ENCODE results near the gene NOC4L. TPM values are rescaled to one million over a fixed set of nuclear protein-coding genes. Genes with fewer than 3 reads are reported as not detected.

NOC4L gene
- total RNA-seq, 1 donor = 13.2 TPM

DNA sequence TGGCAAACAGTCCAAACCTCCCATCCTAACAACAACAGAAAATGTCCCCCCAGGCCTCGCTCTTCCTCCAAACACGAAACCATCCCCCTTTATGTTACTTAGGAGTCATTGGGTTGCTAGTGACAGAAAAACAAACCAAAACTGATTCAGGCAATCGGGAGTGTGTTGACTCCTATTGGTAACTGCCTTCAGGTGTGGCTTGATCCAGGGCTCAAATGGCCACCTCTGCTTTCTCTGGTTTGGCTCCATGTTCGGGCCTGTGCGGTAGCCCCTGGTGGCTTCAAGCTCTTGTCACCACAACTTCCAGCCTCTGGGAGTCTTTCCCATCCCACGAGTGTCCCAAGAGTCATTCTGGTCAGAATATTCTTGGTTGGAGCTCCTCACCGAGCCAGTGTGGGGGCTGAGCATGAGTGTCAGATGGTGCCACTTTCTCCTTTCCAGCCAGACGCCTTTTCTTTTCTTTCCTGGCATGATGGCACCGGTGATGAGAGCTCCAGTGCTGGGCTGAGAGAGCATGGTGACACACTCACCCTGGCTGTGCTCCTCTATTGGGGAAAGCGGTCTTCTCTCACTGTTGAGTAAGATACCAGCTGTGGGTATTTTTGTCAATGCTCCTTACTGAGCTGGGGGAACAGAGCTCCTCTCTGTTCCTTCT is 38.6 kb downstream of the NOC4L start:
- TF ChIP-seq, protein P1, sequence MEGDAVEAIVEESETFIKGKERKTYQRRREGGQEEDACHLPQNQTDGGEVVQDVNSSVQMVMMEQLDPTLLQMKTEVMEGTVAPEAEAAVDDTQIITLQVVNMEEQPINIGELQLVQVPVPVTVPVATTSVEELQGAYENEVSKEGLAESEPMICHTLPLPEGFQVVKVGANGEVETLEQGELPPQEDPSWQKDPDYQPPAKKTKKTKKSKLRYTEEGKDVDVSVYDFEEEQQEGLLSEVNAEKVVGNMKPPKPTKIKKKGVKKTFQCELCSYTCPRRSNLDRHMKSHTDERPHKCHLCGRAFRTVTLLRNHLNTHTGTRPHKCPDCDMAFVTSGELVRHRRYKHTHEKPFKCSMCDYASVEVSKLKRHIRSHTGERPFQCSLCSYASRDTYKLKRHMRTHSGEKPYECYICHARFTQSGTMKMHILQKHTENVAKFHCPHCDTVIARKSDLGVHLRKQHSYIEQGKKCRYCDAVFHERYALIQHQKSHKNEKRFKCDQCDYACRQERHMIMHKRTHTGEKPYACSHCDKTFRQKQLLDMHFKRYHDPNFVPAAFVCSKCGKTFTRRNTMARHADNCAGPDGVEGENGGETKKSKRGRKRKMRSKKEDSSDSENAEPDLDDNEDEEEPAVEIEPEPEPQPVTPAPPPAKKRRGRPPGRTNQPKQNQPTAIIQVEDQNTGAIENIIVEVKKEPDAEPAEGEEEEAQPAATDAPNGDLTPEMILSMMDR (IDR thresholded peaks at IDR 0.05; ENCODE audit: insufficient read depth, low read length) = no peak
- no peak overlapping the region for H3K4me3 ChIP-seq (ENCODE audit: low read depth, low read length)
- no peak for DNase-seq (ENCODE audit: low read depth)

DNA sequence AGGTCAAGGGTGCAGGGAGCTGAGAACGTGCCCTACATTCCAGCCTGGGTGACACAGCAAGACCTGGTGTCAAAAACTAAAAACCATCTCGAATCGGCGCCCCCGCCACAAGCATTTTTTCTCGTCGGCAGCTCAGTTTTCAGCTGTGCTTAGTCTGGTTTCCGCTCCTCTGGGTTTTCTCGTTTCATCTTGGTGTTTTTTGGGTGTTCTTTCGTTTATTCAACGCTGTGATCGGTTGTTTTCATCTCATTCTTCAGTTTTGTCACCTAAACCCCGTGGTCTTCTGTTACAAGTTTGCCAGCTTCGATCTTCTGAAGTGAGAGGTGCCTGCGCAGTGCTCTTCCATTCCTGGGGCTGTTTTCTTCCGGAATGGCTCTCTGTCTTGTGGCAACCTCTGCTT is 41.4 kb downstream of the NOC4L start:
- no peak for DNase-seq (ENCODE audit: low read depth)
- TF ChIP-seq, protein P1 (IDR thresholded peaks at IDR 0.05; ENCODE audit: insufficient read depth, low read length) = no peak
- H3K4me3 ChIP-seq (ENCODE audit: low read depth, low read length) = no peak overlapping the region

DNA sequence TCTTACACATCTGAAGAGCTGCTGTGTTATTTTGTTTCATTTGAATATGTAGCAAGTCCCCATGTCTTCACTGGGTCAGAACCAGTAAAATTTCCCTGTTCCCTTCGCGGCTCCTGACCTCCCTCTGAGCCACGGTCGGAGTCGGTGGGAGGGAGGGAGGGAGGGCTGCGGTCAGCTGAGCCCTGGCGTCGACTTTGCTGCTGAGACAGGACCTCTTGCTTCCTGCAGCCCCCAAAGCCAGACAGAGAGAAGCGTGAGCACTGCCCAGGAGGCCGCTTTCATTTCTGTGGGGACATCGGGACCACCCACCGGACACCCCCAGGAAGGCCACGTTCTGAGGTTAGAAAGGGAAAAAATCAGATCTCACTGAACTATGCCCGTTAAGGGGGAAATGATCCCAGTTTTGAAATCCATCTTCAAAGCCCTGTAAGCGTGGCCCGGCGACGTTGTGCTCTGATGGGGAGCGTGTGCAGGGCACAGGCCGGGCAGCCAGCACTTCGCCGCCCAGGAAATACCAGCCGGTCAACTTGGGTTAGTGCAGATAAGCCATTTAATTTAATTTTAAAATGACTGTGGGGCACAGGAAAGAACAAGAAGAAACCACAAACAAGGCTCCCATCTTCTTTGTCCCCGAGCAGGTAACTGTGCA is 42.1 kb downstream of the NOC4L start:
- TF ChIP-seq, protein P1 (IDR thresholded peaks at IDR 0.05; ENCODE audit: insufficient read depth, low read length) = no peak
- no peak overlapping the region for H3K4me3 ChIP-seq (ENCODE audit: low read depth, low read length)
- DNase-seq (ENCODE audit: low read depth) = no peak

DNA sequence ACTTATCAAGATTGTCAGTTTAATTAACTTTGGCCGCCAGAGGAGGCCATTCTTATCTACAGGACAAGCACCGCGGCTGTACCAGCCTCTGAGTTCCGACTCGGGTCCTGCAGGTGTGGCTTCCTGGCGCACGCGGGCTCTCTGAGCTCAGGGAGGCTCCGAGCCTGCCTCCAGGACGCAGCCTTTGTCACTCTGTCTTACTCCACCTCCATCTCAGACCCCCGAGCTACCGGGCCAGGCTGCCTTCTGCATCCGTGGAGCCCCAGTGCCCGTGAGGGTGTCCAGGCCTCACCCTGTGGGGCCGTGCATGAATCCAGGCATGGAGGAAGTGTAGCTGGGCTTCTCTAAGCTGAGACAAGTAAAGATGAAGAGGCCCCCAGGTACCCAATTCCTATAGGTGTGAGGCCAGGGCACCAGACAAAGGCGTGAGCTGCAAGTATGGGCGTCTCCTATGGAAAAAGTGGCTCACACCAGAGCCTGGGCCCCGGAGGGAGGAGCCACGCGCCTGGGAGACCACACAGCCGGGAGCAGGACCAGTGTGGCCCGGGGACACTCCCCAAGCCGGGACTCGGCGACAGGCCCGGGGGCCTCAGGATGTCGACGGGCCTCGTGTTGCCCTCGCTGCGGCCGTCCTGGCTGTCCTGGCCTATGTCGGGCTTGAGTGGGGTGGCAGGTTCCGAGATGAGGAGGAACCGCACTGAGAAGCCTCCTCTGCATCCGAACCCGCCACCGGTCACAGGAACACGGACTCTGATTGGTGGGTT is 42.8 kb downstream of the NOC4L start:
- no peak overlapping the region for H3K4me3 ChIP-seq (ENCODE audit: low read depth, low read length)
- no peak for DNase-seq (ENCODE audit: low read depth)
- TF ChIP-seq, protein P1 (IDR thresholded peaks at IDR 0.05; ENCODE audit: insufficient read depth, low read length) = no peak

DNA sequence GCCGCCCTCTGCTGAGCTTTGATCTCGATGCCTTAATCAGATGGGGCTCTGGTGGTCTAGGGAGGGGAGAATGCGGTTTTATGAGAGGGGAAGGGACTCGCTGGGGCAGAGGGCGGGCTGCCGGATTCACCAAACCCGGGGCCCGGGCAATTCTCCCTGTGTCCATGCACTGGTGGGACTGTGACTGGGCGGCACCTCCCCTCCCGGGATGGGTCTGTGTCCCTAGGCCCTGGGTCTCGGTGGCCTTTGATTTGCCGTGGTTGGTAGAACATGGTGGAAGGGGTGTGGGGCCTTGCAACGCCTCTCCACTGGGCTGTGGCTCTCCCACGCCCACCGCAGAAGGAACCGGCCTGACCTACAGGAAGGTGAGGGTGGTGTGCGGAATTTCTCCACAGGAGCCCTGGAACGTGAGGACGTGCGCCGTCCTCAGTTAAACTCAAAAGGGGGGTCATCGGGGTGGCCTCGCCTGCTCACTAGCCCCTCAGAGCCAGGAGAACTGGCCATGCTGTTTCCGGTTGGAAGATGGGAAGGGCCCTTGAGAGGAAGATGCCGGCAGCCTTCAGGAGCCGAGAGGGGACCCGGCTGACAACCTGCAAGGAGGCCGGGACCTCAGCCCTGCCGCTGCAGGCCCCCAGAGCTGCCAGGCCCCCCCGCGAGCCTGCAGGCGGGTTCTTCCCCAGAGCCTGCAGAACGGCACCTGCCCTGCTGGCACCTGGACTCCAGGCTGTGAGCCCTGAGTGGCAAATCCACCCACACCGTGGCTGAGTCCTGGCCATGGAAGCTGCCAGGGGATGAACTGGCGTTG is 43.6 kb downstream of the NOC4L start:
- TF ChIP-seq, protein P1 (IDR thresholded peaks at IDR 0.05; ENCODE audit: insufficient read depth, low read length) = no peak
- H3K4me3 ChIP-seq (ENCODE audit: low read depth, low read length) = no peak overlapping the region
- no peak for DNase-seq (ENCODE audit: low read depth)

DNA sequence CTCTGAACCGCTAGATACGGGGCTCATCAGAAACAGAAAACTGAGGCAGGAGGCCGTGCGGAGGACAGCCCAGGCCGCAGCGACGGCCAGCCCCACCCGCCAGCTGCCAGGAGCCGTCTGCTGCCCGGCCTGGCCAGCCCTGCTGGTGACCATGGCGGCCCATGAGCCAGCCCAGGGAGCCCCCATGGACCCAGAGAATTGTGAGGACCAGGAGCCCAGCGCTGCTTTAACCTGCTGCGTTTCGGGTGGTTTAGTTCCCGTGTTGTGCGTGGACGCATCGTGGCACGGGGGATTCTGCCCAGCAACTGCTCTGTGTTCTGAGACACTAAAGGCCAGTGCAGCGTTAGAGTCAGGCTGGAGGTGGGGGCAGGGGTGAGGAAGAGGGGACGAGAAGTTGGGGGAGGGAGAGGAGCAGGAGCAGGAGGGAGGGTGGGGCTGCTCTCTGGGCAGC is 44.2 kb downstream of the NOC4L start:
- TF ChIP-seq, protein P1 (IDR thresholded peaks at IDR 0.05; ENCODE audit: insufficient read depth, low read length) = no peak

More for the DNA sequence above, 44.2 kb downstream of the NOC4L start:
- no peak overlapping the region for H3K4me3 ChIP-seq (ENCODE audit: low read depth, low read length)
- no peak for DNase-seq (ENCODE audit: low read depth)
